Measurements from ENCODE around the gene CALCOCO2. TPM values are rescaled to one million over a fixed set of nuclear protein-coding genes. Genes with fewer than 3 reads are reported as not detected.

CALCOCO2 gene
- total and polyA plus RNA-seq, 2 of the 13 experiments (the other 11 are each of a cell fraction or from before 2014, with no cell fraction given) = 72.9 to 111 TPM

DNA sequence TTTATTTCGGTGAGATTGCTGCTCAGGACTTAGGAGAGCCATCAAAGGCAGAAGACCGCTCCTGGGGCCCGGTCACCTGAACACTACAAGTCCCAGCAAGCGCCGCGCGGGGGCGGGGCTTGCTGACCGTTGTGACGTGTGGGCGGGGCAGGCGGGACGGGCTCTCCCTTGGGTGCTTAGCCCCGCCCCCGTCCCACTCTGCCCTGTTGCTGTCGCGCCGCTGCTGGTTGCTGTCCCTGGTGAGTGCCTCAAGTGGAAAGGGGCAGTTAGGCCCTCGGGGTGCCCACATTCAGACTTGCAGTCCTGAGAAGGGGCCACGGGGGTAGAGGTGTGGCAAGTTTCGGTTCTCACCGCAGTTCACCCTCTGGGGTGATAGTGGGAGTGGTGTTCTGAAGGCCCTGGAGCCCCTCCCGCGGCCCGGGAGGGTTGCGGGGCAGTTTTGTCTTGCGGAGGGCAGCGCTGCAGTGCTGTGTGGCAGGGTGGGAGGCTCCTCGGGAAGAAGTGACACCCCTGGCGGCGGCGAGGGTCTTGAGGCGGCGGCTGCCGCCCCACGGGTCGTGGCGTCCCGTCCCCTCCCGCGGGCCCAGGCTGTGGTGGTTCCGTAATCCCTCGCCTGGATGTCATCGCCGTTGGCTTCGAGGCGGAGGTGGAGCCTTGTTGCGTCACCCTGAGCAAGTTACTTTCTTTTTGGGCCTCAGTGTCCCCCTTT lies at the start of gene CALCOCO2 (continued):
- TF ChIP-seq, protein P1, sequence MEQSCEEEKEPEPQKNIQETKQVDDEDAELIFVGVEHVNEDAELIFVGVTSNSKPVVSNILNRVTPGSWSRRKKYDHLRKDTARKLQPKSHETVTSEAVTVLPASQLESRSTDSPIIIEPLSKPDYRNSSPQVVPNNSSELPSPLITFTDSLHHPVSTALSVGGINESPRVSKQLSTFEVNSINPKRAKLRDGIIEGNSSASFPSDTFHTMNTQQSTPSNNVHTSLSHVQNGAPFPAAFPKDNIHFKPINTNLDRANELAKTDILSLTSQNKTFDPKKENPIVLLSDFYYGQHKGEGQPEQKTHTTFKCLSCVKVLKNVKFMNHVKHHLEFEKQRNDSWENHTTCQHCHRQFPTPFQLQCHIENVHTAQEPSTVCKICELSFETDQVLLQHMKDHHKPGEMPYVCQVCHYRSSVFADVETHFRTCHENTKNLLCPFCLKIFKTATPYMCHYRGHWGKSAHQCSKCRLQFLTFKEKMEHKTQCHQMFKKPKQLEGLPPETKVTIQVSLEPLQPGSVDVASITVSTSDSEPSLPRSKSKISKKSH (CRISPR knock-in tag; IDR thresholded peaks at IDR 0.05; ENCODE audit: borderline replicate concordance) = peak; percentile 73; the same call in 1 of the 2 replicates
- TF ChIP-seq DZIP1 (CRISPR knock-in tag; IDR thresholded peaks at IDR 0.05) (no peak), MBD4 (IDR thresholded peaks at IDR 0.05; ENCODE audit: borderline replicate concordance, low read length) (no peak), ZNF484 (CRISPR knock-in tag; IDR thresholded peaks at IDR 0.05; ENCODE audit: borderline replicate concordance, low read depth) (0 out of 2 replicates have a peak, but pooled peaks have one; percentile 44), ZNF83 (CRISPR knock-in tag; IDR thresholded peaks at IDR 0.05; ENCODE audit: borderline replicate concordance) (no peak), ZFAT (CRISPR knock-in tag; conservative IDR thresholded peaks at IDR 0.05) (no peak)

- ChIA-PET POLR2A (no interaction called here), CTCF (ENCODE audit: low intra/inter-chr PET ratio, low total read pairs) (no interaction called here)
- H3K4me3 ChIP-seq (replicated peaks in 1 of 3; ENCODE audit: insufficient read depth in 1 of 3, low read depth in 2 of 3, low read length in 3 of 3) = no peak overlapping the region
- BruUV-seq (replicated peaks) = no TSS peak
- H3K79me2 ChIP-seq (ENCODE audit: insufficient read depth, low read length) = no peaks in the 10 kb centered on the region
- no peak overlapping the region for H3K9ac ChIP-seq (ENCODE audit: insufficient read depth, low read depth, low read length)
- H3K27me3 ChIP-seq (ENCODE audit: control insufficient read depth in 1 of 2, insufficient read depth in 2 of 2, low read length in 2 of 2) = peaks cover 6 to 21% of the 10 kb centered on the region in 2 experiments; a peak in 3 of 5 replicates
- no peaks in the 10 kb centered on the region for H4K20me1 ChIP-seq (ENCODE audit: insufficient read depth, low read length)
- FAIRE-seq (no peak), ATAC-seq (no peak), DNase-seq (ENCODE audit: low spot score) (no peak)
- 51% methylated on average over 7 of the region's 7 CpGs for WGBS (ENCODE audit: low lambda C conversion rate)
- no peak overlapping the region for H2AFZ ChIP-seq (ENCODE audit: low read length)
- peaks cover 26% of the 10 kb centered on the region for H3K4me1 ChIP-seq (ENCODE audit: insufficient read depth, low read length)
- H3K4me2 ChIP-seq (ENCODE audit: low read depth, low read length) = no peak overlapping the region
- no peaks in the 10 kb centered on the region for H3K9me3 ChIP-seq (ENCODE audit: low read length)
- H3K27ac ChIP-seq (ENCODE audit: extremely low read length, insufficient read depth, low read length) = no peak overlapping the region
- no peaks in the 10 kb centered on the region for H3K36me3 ChIP-seq (replicated peaks in 1 of 2; ENCODE audit: control insufficient read depth in 1 of 2, insufficient read depth in 2 of 2, low read length in 2 of 2)
- in situ Hi-C loops (cut with HindIII; ENCODE audit: extremely low pct_ligation_motif_present, low pct_unique_long_range_greater_than_20kb) = loop anchor here (5.0 kb wide), 1 partner anchor 61 kb away; the partner anchor contains the start of gene HOXB13
- intact Hi-C loops (cut with micrococcal nuclease; ENCODE audit: unreplicated experiment) = no loop called here
- TF ChIP-seq ZNF614 (CRISPR knock-in tag; IDR thresholded peaks at IDR 0.05; ENCODE audit: borderline replicate concordance) = no peak
- TF ChIP-seq HMGXB4 (CRISPR knock-in tag; IDR thresholded peaks at IDR 0.05; ENCODE audit: borderline replicate concordance in 1 of 2, low read depth in 1 of 2) = no peak
- no peak for TF ChIP-seq PCBP2 (optimal IDR thresholded peaks at IDR 0.05; ENCODE audit: low read depth, low read length, poor library complexity, severe bottlenecking)
- no peak for TF ChIP-seq CREB1 (IDR thresholded peaks at IDR 0.05)
- TF ChIP-seq CREB1 (CRISPR knock-in tag; IDR thresholded peaks at IDR 0.05) = no peak
Observed at GRCh38 chr17:48787828-48788227, 43.0 kb upstream of the CALCOCO2 start.
